Stomach (tissue), 4 donors: ENCODE measurements around the gene RAB28.

Source experiments
- CTCF ChIP-seq, 7 experiments: fragments of 450-650 bp in 4 of 7; fragments of 200-600 bp in 3 of 7; sonication (generic) in 3 of 7; IDR thresholded peaks; one replicate each; pipeline ENCODE4 v1.5.1; 2016 to 2019; ENCODE audit warnings: antibody characterized with exemption in 7 of 7, control low read depth in 2 of 7, mild to moderate bottlenecking in 1 of 7
- POLR2A ChIP-seq, 4 donors: fragments of 450-650 bp; IDR thresholded peaks; one replicate each; pipeline ENCODE4 v1.6.1; 2016; ENCODE audit warnings: antibody characterized with exemption in 4 of 4, control low read depth in 2 of 4, mild to moderate bottlenecking in 1 of 4, moderate library complexity in 1 of 4
- POLR2AphosphoS5 ChIP-seq, 3 donors: sonication (generic); formaldehyde crosslinking; IDR thresholded peaks; one replicate each; pipeline ENCODE4 v1.6.1; 2016; ENCODE audit warnings: antibody characterized with exemption in 3 of 3

GRCh38 chr4:13340672-13341071 is 143.5 kb downstream of the RAB28 start:
- TF ChIP-seq CTCF (IDR thresholded peaks at IDR 0.05), result no peak
- no peak for TF ChIP-seq POLR2A (IDR thresholded peaks at IDR 0.05)
- TF ChIP-seq POLR2AphosphoS5 (IDR thresholded peaks at IDR 0.05), result no peak
